H4 (cell line): ENCODE results near the gene DSG3. TPM values are rescaled to one million over a fixed set of nuclear protein-coding genes. Genes with fewer than 3 reads are reported as not detected.
"Not testable (repeated sequence)": the region's sequence is repeated elsewhere in the genome, so short reads cannot be mapped to it uniquely, and the experiment has no call there.

Experiments
- DNase-seq: peaks from one replicate; pipeline ENCODE4 v3.0.0-alpha.2; 2015; ENCODE audit warnings: low spot score
- total RNA-seq: library from RNA; depleted of rRNA; stranded (reverse); fragments of >200 nt; shearing (Covaris generic); gene quantifications from 2 replicates; pipeline ENCODE4 v1.2.3, GENCODE V29; 2014

The DSG3 gene
- total RNA-seq, 1 experiment from 2014 or later, result not detected

- DNase-seq, result no peak
Measured at GRCh38 chr18:31492671-31493070, 45.1 kb downstream of the DSG3 start.

GRCh38 chr18:31493171-31493570 is 45.6 kb downstream of the DSG3 start:
- no peak for DNase-seq

- no peak for DNase-seq
Measured at GRCh38 chr18:31493941-31494340, 46.4 kb downstream of the DSG3 start.

GRCh38 chr18:31494705-31495244 is 47.2 kb downstream of the DSG3 start:
- DNase-seq, result not testable (repeated sequence)

- no peak for DNase-seq
Measured at GRCh38 chr18:31497404-31497835, 49.9 kb downstream of the DSG3 start.

GRCh38 chr18:31497836-31498573 is 50.5 kb downstream of the DSG3 start, which contains the start of gene DSG2:
TSS of gene DSG2 (plus strand) at chr18:31498177. CDS start at chr18:31498252, 75 bp downstream.
- DNase-seq, result peak; percentile 36

GRCh38 chr18:31498574-31499524 is 51.3 kb downstream of the DSG3 start:
- DNase-seq, result no peak

- no peak for DNase-seq
Measured at GRCh38 chr18:31500051-31500688, 52.6 kb downstream of the DSG3 start.

GRCh38 chr18:31503011-31503410 is 55.5 kb downstream of the DSG3 start:
- no peak for DNase-seq

- no peak for DNase-seq
Measured at GRCh38 chr18:31504455-31505147, 57.1 kb downstream of the DSG3 start.

- no peak for DNase-seq
Measured at GRCh38 chr18:31505156-31505555, 57.6 kb downstream of the DSG3 start.

- no peak for DNase-seq
Measured at GRCh38 chr18:31506024-31506742, 58.6 kb downstream of the DSG3 start.

- not testable (repeated sequence) for DNase-seq
Measured at GRCh38 chr18:31507124-31507523, 59.6 kb downstream of the DSG3 start.

- DNase-seq, result no peak
Measured at GRCh38 chr18:31508781-31509180, 61.2 kb downstream of the DSG3 start.

GRCh38 chr18:31509571-31509970 is 62.0 kb downstream of the DSG3 start:
- no peak for DNase-seq

GRCh38 chr18:31510319-31510718 is 62.8 kb downstream of the DSG3 start:
- no peak for DNase-seq

GRCh38 chr18:31511098-31511497 is 63.6 kb downstream of the DSG3 start:
- no peak for DNase-seq

- peak; percentile 80 for DNase-seq
Measured at GRCh38 chr18:31512203-31512764, 64.7 kb downstream of the DSG3 start.

GRCh38 chr18:31513189-31513935 is 65.8 kb downstream of the DSG3 start:
- peak; percentile 70 for DNase-seq
